Kidney (tissue), 14 donors: ENCODE measurements around the gene SAP30L. TPM values are rescaled to one million over a fixed set of nuclear protein-coding genes. Genes with fewer than 3 reads are reported as not detected.

Experiments
- DNase-seq, 5 donors: peaks; one replicate each; pipeline ENCODE4 v3.0.0-alpha.2; 2013 to 2020
- FAIRE-seq: peaks from 2 replicates; lab custom pipeline; 2012; peaks lifted over from hg19 to GRCh38; lab: Jason Lieb, UNC
- H3K27ac ChIP-seq, 2 donors: one replicate each; pipeline ENCODE4 v1.7.0; 2013; ENCODE audit warnings: low read depth in 2 of 2, low read length in 2 of 2, inconsistent platforms in 1 of 2
- H3K27me3 ChIP-seq: one replicate; pipeline ENCODE4 v1.7.1; 2013; ENCODE audit warnings: low read length, inconsistent platforms; ENCODE audit not compliant: control insufficient read depth, insufficient read depth
- H3K36me3 ChIP-seq, 3 donors: one replicate each; pipeline versions ENCODE4 v1.7.0 to v1.7.1; 2013; ENCODE audit warnings: low read length in 3 of 3, control low read depth in 1 of 3, inconsistent platforms in 1 of 3; ENCODE audit not compliant: insufficient read depth in 3 of 3, control insufficient read depth in 2 of 3
- H3K4me1 ChIP-seq, 3 donors: one replicate each; pipeline versions ENCODE4 v1.7.0 to v1.7.1; 2013; ENCODE audit warnings: low read length in 3 of 3, inconsistent platforms in 1 of 3, low read depth in 1 of 3; ENCODE audit not compliant: control insufficient read depth in 2 of 3, insufficient read depth in 2 of 3
- H3K4me3 ChIP-seq, 3 donors: one replicate each; pipeline versions ENCODE4 v1.7.0 to v1.8.1; 2013; ENCODE audit warnings: low read length in 3 of 3, control low read depth in 1 of 3, inconsistent platforms in 1 of 3
- H3K9ac ChIP-seq, 3 donors: one replicate each; pipeline versions ENCODE4 v1.7.0 to v1.7.1; 2013; ENCODE audit warnings: low read length in 3 of 3, control low read depth in 1 of 3, inconsistent platforms in 1 of 3
- H3K9me3 ChIP-seq, 3 donors: one replicate each; pipeline versions ENCODE4 v1.7.0 to v1.7.1; 2013; ENCODE audit warnings: low read length in 3 of 3, control low read depth in 1 of 3, inconsistent platforms in 1 of 3; ENCODE audit not compliant: control insufficient read depth in 2 of 3, insufficient read depth in 1 of 3
- intact Hi-C: fragments of 100-400 bp; cut with DNase I; formaldehyde crosslinking; loops from one replicate; pipeline ENCODE4 v1.11.1; 2022
- polyA plus RNA-seq: library from polyadenylated mRNA; stranded (reverse); fragments of 350-450 nt; fragmentation: Illumina TruSeq; extraction: RNeasy Lipid Tissue Mini Kit (QIAGEN cat#74804); gene quantifications from one replicate; pipeline ENCODE4 v1.2.3, GENCODE V29; 2014; ENCODE audit warnings: low read depth, low replicate concordance; ENCODE audit not compliant: insufficient read depth
- total RNA-seq: library from RNA; stranded (reverse); fragmentation: NEBNext Ultra II Directional; extraction: Animal tissue kit (Norgen Biotek cat#: 25700); gene quantifications from one replicate; pipeline ENCODE4 v1.2.1, GENCODE V29; 2021
- TF ChIP-seq, protein P1 (sequence below): IDR thresholded peaks from 3 replicates; pipeline ENCODE4 v1.5.1; 2012; ENCODE audit warnings: mild to moderate bottlenecking, moderate library complexity, borderline replicate concordance; ENCODE audit not compliant: insufficient read depth; ENCODE audit errors: extremely low read depth
- donor health status: control.
- donor health status: control.
- donor health status: control.
- donor health status: control.
- donor health status: control.
- donor health status: DM: yes; HTN: yes; CAD: no.
- donor health status: Normal renal cell carcinoma (clear cell type).

SAP30L gene
- total and polyA plus RNA-seq, 2 donors from 2014 or later, result 30.7 to 33.0 TPM

GRCh38 chr5:154415114-154415513 is 30.7 kb upstream of the SAP30L start:
- no peak overlapping the region for H3K27ac ChIP-seq
- FAIRE-seq (no peak), DNase-seq (no peak)
- H3K4me3 ChIP-seq, result no peak overlapping the region
- intact Hi-C loops, result no loop called here
- TF ChIP-seq, protein P1, sequence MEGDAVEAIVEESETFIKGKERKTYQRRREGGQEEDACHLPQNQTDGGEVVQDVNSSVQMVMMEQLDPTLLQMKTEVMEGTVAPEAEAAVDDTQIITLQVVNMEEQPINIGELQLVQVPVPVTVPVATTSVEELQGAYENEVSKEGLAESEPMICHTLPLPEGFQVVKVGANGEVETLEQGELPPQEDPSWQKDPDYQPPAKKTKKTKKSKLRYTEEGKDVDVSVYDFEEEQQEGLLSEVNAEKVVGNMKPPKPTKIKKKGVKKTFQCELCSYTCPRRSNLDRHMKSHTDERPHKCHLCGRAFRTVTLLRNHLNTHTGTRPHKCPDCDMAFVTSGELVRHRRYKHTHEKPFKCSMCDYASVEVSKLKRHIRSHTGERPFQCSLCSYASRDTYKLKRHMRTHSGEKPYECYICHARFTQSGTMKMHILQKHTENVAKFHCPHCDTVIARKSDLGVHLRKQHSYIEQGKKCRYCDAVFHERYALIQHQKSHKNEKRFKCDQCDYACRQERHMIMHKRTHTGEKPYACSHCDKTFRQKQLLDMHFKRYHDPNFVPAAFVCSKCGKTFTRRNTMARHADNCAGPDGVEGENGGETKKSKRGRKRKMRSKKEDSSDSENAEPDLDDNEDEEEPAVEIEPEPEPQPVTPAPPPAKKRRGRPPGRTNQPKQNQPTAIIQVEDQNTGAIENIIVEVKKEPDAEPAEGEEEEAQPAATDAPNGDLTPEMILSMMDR, result no peak
- H3K9ac ChIP-seq, result no peak overlapping the region
- H3K27me3 ChIP-seq, result no peaks in the 10 kb centered on the region
- H3K9me3 ChIP-seq, result no peaks in the 10 kb centered on the region
- H3K4me1 ChIP-seq, result no peaks in the 10 kb centered on the region
- H3K36me3 ChIP-seq, result peaks cover 0 to 6% (median 0%) of the 10 kb centered on the region in 3 donors

GRCh38 chr5:154418344-154418820 is 27.4 kb upstream of the SAP30L start:
- Histone ChIP-seq H3K4me3 (no peak overlapping the region), H3K9me3 (peaks cover 0 to 3% (median 0%) of the 10 kb centered on the region in 3 donors), H3K9ac (no peak overlapping the region), H3K27ac (no peak overlapping the region), H3K27me3 (no peaks in the 10 kb centered on the region), H3K4me1 (no peaks in the 10 kb centered on the region), H3K36me3 (peaks cover 0 to 5% (median 0%) of the 10 kb centered on the region in 3 donors)
- TF ChIP-seq, protein P1, result no peak
- no peak for DNase-seq
- no peak for FAIRE-seq
- intact Hi-C loops, result no loop called here

DNA sequence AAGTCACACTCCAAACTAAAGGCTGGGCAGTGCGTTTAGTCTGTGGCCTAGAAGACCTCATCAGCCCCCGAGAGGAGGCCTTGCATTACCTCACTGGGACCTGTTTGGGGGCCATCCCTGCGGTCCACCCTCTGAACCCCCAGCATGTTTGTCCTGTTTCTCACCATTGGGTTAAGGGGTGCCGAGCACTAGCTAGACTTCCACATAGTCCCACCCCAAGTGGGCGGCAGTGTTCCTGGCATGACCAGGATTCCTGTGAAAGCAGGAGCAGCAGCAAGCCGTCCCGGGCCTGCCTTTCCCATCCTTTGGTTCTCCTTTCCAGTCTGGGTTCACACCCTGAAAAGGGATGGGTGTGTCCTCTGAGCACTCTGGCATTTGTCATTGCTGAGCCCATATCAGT is 26.6 kb upstream of the SAP30L start:
- TF ChIP-seq, protein P1, result no peak
- DNase-seq, result no peak
- Histone ChIP-seq H3K9me3 (peaks cover 0 to 4% (median 0%) of the 10 kb centered on the region in 3 donors), H3K4me1 (no peaks in the 10 kb centered on the region), H3K27ac (no peak overlapping the region), H3K9ac (no peak overlapping the region), H3K36me3 (peaks cover 0 to 5% (median 0%) of the 10 kb centered on the region in 3 donors), H3K27me3 (no peaks in the 10 kb centered on the region), H3K4me3 (no peak overlapping the region)
- intact Hi-C loops, result no loop called here
- no peak for FAIRE-seq

DNA sequence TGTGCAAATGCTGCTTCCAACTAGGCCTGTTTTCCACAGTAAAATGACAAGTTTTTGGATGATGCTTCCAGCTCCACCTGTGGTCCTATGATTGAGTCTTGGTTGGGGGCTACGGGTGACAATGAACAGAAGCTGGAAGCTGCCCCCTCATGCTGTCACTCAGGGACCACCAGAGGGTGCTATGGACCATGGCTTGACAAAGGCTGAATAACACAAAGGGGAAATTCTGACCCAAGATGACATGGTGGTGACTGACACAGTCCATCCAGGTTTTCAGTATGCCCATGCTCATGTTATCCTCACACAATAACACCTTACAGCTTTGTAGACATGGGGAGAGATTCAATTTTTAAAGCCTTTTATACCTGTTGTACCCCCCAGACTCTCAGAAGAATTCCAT is 23.9 kb upstream of the SAP30L start:
- intact Hi-C loops, result no loop called here
- TF ChIP-seq, protein P1, result no peak
- FAIRE-seq (no peak), DNase-seq (no peak)
- Histone ChIP-seq H3K9ac (no peak overlapping the region), H3K4me3 (no peak overlapping the region), H3K4me1 (no peaks in the 10 kb centered on the region), H3K36me3 (peaks cover 0 to 5% (median 0%) of the 10 kb centered on the region in 3 donors), H3K27me3 (no peaks in the 10 kb centered on the region), H3K9me3 (peaks cover 0 to 4% (median 0%) of the 10 kb centered on the region in 3 donors), H3K27ac (no peak overlapping the region)
